GM18502 (cell line): ENCODE measurements around the gene GPC6.

Experiments used
- ATAC-seq: cut with Tn5 transposase; IDR thresholded peaks from one replicate; pipeline ENCODE4 v1.9.1; 2021; ENCODE audit warnings: mild to moderate bottlenecking; ENCODE audit not compliant: unreplicated experiment, poor library complexity

Gene GPC6

GRCh38 chr13:93977986-93978385 lies 751.4 kb downstream of the GPC6 start:
- ATAC-seq, result no peak

- ATAC-seq, result no peak
Measured at GRCh38 chr13:93981426-93981977, 754.9 kb downstream of the GPC6 start.

- ATAC-seq, result no peak
Measured at GRCh38 chr13:93982179-93982918, 755.7 kb downstream of the GPC6 start.

GRCh38 chr13:93984052-93984451 lies 757.4 kb downstream of the GPC6 start:
- no peak for ATAC-seq

GRCh38 chr13:93984876-93985275 lies 758.3 kb downstream of the GPC6 start:
- ATAC-seq, result no peak

- no peak for ATAC-seq
Measured at GRCh38 chr13:93987458-93987857, 760.9 kb downstream of the GPC6 start.

- ATAC-seq, result no peak
Measured at GRCh38 chr13:93991569-93991968, 765.0 kb downstream of the GPC6 start.

GRCh38 chr13:93996481-93996880 lies 769.9 kb downstream of the GPC6 start:
- ATAC-seq, result no peak

- ATAC-seq, result no peak
Measured at GRCh38 chr13:94006296-94006695, 779.7 kb downstream of the GPC6 start.

- ATAC-seq, result no peak
Measured at GRCh38 chr13:94007072-94007471, 780.5 kb downstream of the GPC6 start.

- no peak for ATAC-seq
Measured at GRCh38 chr13:94009701-94010100, 783.1 kb downstream of the GPC6 start.

- no peak for ATAC-seq
Measured at GRCh38 chr13:94014461-94014860, 787.9 kb downstream of the GPC6 start.

- no peak for ATAC-seq
Measured at GRCh38 chr13:94020426-94020825, 793.8 kb downstream of the GPC6 start.

- no peak for ATAC-seq
Measured at GRCh38 chr13:94020833-94021232, 794.2 kb downstream of the GPC6 start.

GRCh38 chr13:94028234-94028633 lies 801.6 kb downstream of the GPC6 start:
- no peak for ATAC-seq

GRCh38 chr13:94028650-94029049 lies 802.0 kb downstream of the GPC6 start:
- no peak for ATAC-seq

GRCh38 chr13:94030415-94031119 lies 804.0 kb downstream of the GPC6 start:
- no peak for ATAC-seq

- no peak for ATAC-seq
Measured at GRCh38 chr13:94031609-94032008, 805.0 kb downstream of the GPC6 start.

GRCh38 chr13:94033098-94033497 lies 806.5 kb downstream of the GPC6 start:
- ATAC-seq, result no peak

GRCh38 chr13:94033830-94034642 lies 807.4 kb downstream of the GPC6 start:
- ATAC-seq, result no peak

GRCh38 chr13:94050039-94050438 lies 823.4 kb downstream of the GPC6 start:
- no peak for ATAC-seq
